Fibroblast of lung (primary cell): ENCODE results near the gene SH3PXD2A. TPM values are rescaled to one million over a fixed set of nuclear protein-coding genes. Genes with fewer than 3 reads are reported as not detected.
A peak's percentile ranks its signal among the peaks of the same experiment; 100 is the strongest.

Experiments
- DNase-seq, 2 donors: peaks; one replicate each; pipeline versions ENCODE4 v3.0.0 to v3.0.0-alpha.2; 2010; ENCODE audit warnings: low read depth in 2 of 2
- H2AFZ ChIP-seq: 2 replicates; pipeline ENCODE4 v1.5.1; 2012; ENCODE audit warnings: low read length, control low read depth, inconsistent platforms
- H3K27ac ChIP-seq: 2 replicates; pipeline ENCODE4 v1.5.1; 2011; ENCODE audit warnings: low read length, control low read depth; ENCODE audit not compliant: insufficient read depth
- H3K27me3 ChIP-seq: 2 replicates; pipeline ENCODE4 v1.5.1; 2011; ENCODE audit warnings: mild to moderate bottlenecking, low read length; ENCODE audit not compliant: control insufficient read depth, insufficient read depth
- H3K36me3 ChIP-seq: 2 replicates; pipeline ENCODE4 v1.5.1; 2011; ENCODE audit warnings: low read length; ENCODE audit not compliant: control insufficient read depth, insufficient read depth
- H3K4me1 ChIP-seq: 2 replicates; pipeline ENCODE4 v1.5.1; 2011; ENCODE audit warnings: low read length; ENCODE audit not compliant: control insufficient read depth, insufficient read depth; ENCODE audit errors: extremely low read depth
- H3K4me2 ChIP-seq: 2 replicates; pipeline ENCODE4 v1.5.1; 2011; ENCODE audit warnings: low read length, control low read depth; ENCODE audit not compliant: insufficient read depth; ENCODE audit errors: extremely low read depth
- H3K4me3 ChIP-seq, 4 experiments: fragments of 200-600 bp in 1 of 4; sonication (generic) in 1 of 4; replicated peaks in 1 of 4; 2 replicates each; pipeline ENCODE4 v1.5.1; 2011 to 2016; ENCODE audit warnings: low read length in 4 of 4, low read depth in 3 of 4, mild to moderate bottlenecking in 3 of 4, control low read depth in 2 of 4, inconsistent platforms in 1 of 4, mixed read lengths in 1 of 4; ENCODE audit not compliant: insufficient read depth in 1 of 4; ENCODE audit errors: control extremely low read depth in 1 of 4
- H3K79me2 ChIP-seq: 2 replicates; pipeline ENCODE4 v1.5.1; 2012; ENCODE audit warnings: mild to moderate bottlenecking, low read length, inconsistent platforms; ENCODE audit not compliant: control insufficient read depth, insufficient read depth
- H3K9ac ChIP-seq: 2 replicates; pipeline ENCODE4 v1.5.1; 2011; ENCODE audit warnings: mild to moderate bottlenecking, low read length, control low read depth; ENCODE audit not compliant: insufficient read depth
- H3K9me3 ChIP-seq: 2 replicates; pipeline ENCODE4 v1.5.1; 2012; ENCODE audit warnings: low read depth, low read length; ENCODE audit not compliant: control insufficient read depth, insufficient read depth
- H4K20me1 ChIP-seq: 2 replicates; pipeline ENCODE4 v1.5.1; 2011; ENCODE audit warnings: low read length; ENCODE audit not compliant: control insufficient read depth, insufficient read depth; ENCODE audit errors: extremely low read depth
- EZH2 ChIP-seq: IDR thresholded peaks from 2 replicates; pipeline ENCODE4 v1.5.1; 2012; ENCODE audit warnings: low read length, control low read depth, mild to moderate bottlenecking; ENCODE audit errors: missing control alignments
- polyA plus RNA-seq, 2 donors: library from polyadenylated mRNA; depleted of rRNA in 1 of 2; stranded (reverse) in 1 of 2; unstranded in 1 of 2; fragments of >200 nt; gene quantifications; 2 replicates each; pipeline ENCODE4 v1.2.1, GENCODE V29; 2011 to 2012; ENCODE audit warnings: missing spikeins in 1 of 2
- total RNA-seq: library from RNA; depleted of rRNA; stranded (reverse); fragments of >200 nt; gene quantifications from 2 replicates; pipeline ENCODE4 v1.2.1, GENCODE V29; 2014
- TF ChIP-seq, protein P1 (sequence below), 2 donors: IDR thresholded peaks in 1 of 2; conservative IDR thresholded peaks in 1 of 2; 1 replicate in 1 of 2; 2 replicates in 1 of 2; pipeline ENCODE4 v1.5.1; 2011 to 2012; ENCODE audit warnings: low read length in 2 of 2, control low read depth in 1 of 2, inconsistent platforms in 1 of 2, low read depth in 1 of 2, mild to moderate bottlenecking in 1 of 2

Gene SH3PXD2A
- total and polyA plus RNA-seq, 2 donors (not counting 1 experiment from before 2014, with no cell fraction given), result 25.5 to 33.2 TPM

DNA sequence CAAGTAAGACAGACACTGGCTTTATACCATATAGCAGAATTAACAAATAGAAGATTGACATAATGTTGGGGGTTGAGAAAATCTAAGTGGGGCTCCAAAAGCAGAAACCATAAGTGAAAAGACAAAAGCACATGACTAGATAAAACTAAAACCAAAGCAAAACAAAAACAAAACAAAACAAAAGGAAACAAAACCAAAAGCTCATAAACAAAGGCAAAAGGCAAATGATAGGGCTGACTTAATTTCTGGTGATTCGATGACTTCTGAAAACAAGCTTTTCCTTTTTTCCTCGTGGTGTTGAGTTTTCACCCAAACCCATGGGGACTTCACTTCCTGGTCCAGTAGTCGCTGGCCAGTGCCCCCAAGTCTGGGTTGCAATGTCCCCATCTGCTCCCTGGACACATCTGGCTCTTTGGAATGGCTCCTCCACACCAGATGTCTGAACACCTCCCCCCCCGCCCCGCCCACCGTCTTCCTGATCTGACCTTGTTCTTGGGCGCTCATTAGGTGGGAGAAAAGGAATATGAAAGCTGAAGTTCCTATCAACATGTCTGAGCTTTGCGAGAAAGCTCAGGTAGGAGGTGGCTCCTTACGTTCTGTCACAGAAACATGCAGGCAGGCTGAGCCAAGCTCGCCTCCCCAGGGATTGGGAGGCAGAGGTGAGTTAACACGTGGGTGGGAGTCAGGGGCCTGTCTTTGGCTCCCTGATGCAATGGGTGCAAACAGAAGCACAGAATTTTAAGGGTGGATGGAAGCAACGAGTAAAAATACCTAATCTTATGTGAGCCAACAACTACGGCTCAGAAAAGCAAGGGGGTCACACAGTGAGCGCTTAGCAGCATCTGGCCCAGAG lies 240.8 kb downstream of the SH3PXD2A start:
- no peak for DNase-seq
- Histone ChIP-seq H3K4me3 (peak overlapping the region in 1 of 4 experiments; percentile 14), H3K36me3 (peaks cover 35% of the 10 kb centered on the region), H3K9me3 (no peaks in the 10 kb centered on the region), H4K20me1 (no peaks in the 10 kb centered on the region), H3K79me2 (no peaks in the 10 kb centered on the region), H3K27ac (peak overlapping the region; percentile 81), H2AFZ (no peak overlapping the region), H3K27me3 (no peaks in the 10 kb centered on the region), H3K4me2 (peak overlapping the region; percentile 58), H3K9ac (no peak overlapping the region), H3K4me1 (peaks cover 64% of the 10 kb centered on the region)
- no peak for TF ChIP-seq EZH2
- TF ChIP-seq, protein P1, sequence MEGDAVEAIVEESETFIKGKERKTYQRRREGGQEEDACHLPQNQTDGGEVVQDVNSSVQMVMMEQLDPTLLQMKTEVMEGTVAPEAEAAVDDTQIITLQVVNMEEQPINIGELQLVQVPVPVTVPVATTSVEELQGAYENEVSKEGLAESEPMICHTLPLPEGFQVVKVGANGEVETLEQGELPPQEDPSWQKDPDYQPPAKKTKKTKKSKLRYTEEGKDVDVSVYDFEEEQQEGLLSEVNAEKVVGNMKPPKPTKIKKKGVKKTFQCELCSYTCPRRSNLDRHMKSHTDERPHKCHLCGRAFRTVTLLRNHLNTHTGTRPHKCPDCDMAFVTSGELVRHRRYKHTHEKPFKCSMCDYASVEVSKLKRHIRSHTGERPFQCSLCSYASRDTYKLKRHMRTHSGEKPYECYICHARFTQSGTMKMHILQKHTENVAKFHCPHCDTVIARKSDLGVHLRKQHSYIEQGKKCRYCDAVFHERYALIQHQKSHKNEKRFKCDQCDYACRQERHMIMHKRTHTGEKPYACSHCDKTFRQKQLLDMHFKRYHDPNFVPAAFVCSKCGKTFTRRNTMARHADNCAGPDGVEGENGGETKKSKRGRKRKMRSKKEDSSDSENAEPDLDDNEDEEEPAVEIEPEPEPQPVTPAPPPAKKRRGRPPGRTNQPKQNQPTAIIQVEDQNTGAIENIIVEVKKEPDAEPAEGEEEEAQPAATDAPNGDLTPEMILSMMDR (conservative IDR thresholded peaks at IDR 0.05 in 1 of 2, IDR thresholded peaks at IDR 0.05 in 1 of 2; ENCODE audit: low read depth in 1 of 2, low read length in 2 of 2), result no peak

DNA sequence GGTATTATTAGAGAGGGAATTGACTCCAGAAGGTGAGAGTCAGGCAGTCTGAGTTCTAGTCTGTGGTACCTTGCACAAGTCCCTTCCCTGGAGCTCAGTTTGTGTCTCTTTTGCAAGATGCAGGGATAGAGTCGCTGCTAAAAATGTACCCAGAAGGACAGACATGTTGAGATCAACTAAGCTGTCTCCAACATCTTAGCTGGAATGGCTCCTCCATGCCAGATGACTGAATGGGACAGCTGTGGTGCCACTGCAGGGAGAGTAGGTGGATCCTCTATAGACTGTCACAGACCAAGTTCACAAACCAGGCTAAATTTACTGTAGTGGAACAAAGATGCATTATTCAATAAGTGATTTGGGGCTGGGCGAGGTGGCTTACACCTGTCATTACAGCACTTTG lies 241.8 kb downstream of the SH3PXD2A start:
- Histone ChIP-seq H3K9ac (no peak overlapping the region), H2AFZ (no peak overlapping the region), H4K20me1 (no peaks in the 10 kb centered on the region), H3K27ac (no peak overlapping the region), H3K79me2 (no peaks in the 10 kb centered on the region), H3K9me3 (no peaks in the 10 kb centered on the region), H3K4me1 (peaks cover 55% of the 10 kb centered on the region), H3K4me2 (no peak overlapping the region), H3K27me3 (no peaks in the 10 kb centered on the region), H3K36me3 (peaks cover 34% of the 10 kb centered on the region), H3K4me3 (no peak overlapping the region)
- no peak for DNase-seq
- TF ChIP-seq, protein P1 (conservative IDR thresholded peaks at IDR 0.05 in 1 of 2, IDR thresholded peaks at IDR 0.05 in 1 of 2; ENCODE audit: low read depth in 1 of 2, low read length in 2 of 2), result no peak

DNA sequence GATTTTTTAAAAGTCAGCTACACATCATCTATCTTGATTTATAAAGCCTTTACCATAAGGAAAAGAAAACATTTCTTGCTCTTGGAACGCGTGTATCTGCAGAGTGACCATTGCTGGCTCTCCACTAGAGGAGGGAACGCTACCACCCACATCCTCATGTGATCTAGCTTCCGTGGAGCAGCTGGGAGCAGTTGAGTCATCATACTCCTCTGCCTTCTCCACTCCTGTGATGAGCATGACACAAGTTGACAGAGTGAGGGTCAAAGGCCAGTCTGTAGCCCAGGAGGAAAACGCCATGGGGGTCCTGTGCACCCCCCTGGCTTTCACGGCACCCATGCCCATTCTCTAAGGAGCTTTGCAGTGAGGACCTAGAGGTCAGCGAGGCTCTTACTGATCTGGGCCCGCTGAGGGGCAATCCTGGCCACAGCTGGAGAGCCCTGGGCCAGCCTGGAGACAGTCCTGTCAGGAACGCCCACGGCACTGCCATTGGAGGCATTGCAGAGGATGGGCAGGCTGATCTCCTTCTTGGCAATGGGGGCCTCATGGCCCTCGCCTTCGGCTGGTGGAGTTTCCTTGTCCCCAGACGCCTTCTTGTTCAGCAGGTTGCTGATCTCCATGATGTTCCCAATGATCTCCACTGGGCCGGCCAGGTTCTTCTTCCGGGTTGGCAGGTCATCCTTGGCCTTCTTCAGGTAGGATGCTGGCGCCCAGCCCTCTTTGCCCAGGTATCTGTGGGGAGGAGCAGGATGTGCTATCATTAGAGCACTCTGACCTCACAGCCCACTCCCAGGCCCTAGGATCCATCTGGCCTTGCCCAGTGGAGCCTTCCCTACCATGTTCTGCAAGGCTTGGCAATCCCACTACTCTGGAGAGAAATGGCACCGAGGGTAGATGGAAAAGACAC lies 242.7 kb downstream of the SH3PXD2A start:
- Histone ChIP-seq H2AFZ (no peak overlapping the region), H3K79me2 (no peaks in the 10 kb centered on the region), H3K9me3 (no peaks in the 10 kb centered on the region), H3K4me1 (peaks cover 46% of the 10 kb centered on the region), H3K27me3 (no peaks in the 10 kb centered on the region), H3K4me3 (no peak overlapping the region), H3K4me2 (peak overlapping the region; percentile 32), H3K27ac (peak overlapping the region; percentile 69), H4K20me1 (no peaks in the 10 kb centered on the region), H3K9ac (no peak overlapping the region), H3K36me3 (peaks cover 31% of the 10 kb centered on the region)
- TF ChIP-seq, protein P1 (conservative IDR thresholded peaks at IDR 0.05 in 1 of 2, IDR thresholded peaks at IDR 0.05 in 1 of 2; ENCODE audit: low read depth in 1 of 2, low read length in 2 of 2), result peak in 1 of 2 donors; percentile 23
- TF ChIP-seq EZH2, result no peak
- DNase-seq, result peak; percentile 73 to 82
